ENCODE measurements around the gene STX7.

The STX7 gene

GRCh38 chr6:132482581-132482980 lies 30.3 kb downstream of the STX7 start:
- Histone ChIP-seq H3K9ac (ENCODE audit: low read length) (no peak overlapping the region), H3F3A (ENCODE audit: insufficient read depth, low read length) (no peaks in the 10 kb centered on the region), H3K79me2 (ENCODE audit: insufficient read depth, low read length) (peaks cover 46% of the 10 kb centered on the region), H3K4me2 (ENCODE audit: low read length) (no peak overlapping the region), H3K9me3 (ENCODE audit: low read length) (no peaks in the 10 kb centered on the region), H3K27me3 (ENCODE audit: insufficient read depth, low read length) (no peaks in the 10 kb centered on the region), H3K36me3 (ENCODE audit: insufficient read depth, low read length) (peaks cover 56% of the 10 kb centered on the region), H3K27ac (ENCODE audit: low read depth, low read length, poor library complexity, severe bottlenecking) (peak overlapping the region; percentile 9), H3K4me3 (ENCODE audit: low read depth, low read length, poor library complexity, severe bottlenecking) (no peak overlapping the region), H4K20me1 (ENCODE audit: insufficient read depth, low read length) (no peaks in the 10 kb centered on the region), H3K4me1 (ENCODE audit: insufficient read depth, low read length, severe bottlenecking) (peaks cover 31% of the 10 kb centered on the region), H3K9me2 (ENCODE audit: low read depth, low read length) (no peaks in the 10 kb centered on the region), H2AFZ (ENCODE audit: low read length) (no peak overlapping the region)
- TF ChIP-seq, protein P1, sequence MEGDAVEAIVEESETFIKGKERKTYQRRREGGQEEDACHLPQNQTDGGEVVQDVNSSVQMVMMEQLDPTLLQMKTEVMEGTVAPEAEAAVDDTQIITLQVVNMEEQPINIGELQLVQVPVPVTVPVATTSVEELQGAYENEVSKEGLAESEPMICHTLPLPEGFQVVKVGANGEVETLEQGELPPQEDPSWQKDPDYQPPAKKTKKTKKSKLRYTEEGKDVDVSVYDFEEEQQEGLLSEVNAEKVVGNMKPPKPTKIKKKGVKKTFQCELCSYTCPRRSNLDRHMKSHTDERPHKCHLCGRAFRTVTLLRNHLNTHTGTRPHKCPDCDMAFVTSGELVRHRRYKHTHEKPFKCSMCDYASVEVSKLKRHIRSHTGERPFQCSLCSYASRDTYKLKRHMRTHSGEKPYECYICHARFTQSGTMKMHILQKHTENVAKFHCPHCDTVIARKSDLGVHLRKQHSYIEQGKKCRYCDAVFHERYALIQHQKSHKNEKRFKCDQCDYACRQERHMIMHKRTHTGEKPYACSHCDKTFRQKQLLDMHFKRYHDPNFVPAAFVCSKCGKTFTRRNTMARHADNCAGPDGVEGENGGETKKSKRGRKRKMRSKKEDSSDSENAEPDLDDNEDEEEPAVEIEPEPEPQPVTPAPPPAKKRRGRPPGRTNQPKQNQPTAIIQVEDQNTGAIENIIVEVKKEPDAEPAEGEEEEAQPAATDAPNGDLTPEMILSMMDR (IDR thresholded peaks at IDR 0.05; ENCODE audit: low read length), result no peak
- no peak for TF ChIP-seq EZH2 (IDR thresholded peaks at IDR 0.05; ENCODE audit: borderline replicate concordance, low read length)

DNA sequence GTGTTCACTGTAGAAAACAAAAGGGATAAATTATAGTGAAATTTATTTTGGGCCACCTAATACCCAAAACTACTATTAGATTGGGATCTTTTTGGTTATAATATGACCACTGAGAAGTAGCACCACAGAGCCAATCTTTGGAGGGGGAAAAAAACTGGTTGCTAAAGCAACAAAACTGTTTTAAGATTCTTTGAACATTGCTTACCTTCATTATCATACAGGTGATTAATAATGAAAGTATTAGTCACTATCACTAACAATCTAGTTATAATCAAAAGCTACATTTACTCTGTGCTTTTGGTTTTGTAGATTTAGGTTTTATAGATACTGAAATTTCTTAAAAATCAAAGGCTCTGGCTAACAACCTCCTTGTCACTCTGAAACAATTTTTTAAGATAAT lies 31.7 kb downstream of the STX7 start:
- H3K4me3 ChIP-seq (ENCODE audit: low read depth, low read length, poor library complexity, severe bottlenecking), result no peak overlapping the region
- no peak overlapping the region for H3K4me2 ChIP-seq (ENCODE audit: low read length)
- no peak for TF ChIP-seq EZH2 (IDR thresholded peaks at IDR 0.05; ENCODE audit: borderline replicate concordance, low read length)
- TF ChIP-seq, protein P1 (IDR thresholded peaks at IDR 0.05; ENCODE audit: low read length), result no peak

GRCh38 chr6:132479131-132479530 lies 33.8 kb downstream of the STX7 start:
- Histone ChIP-seq H3F3A (ENCODE audit: insufficient read depth, low read length) (no peaks in the 10 kb centered on the region), H3K36me3 (ENCODE audit: insufficient read depth, low read length) (peaks cover 47% of the 10 kb centered on the region), H2AFZ (ENCODE audit: low read length) (no peak overlapping the region), H3K4me3 (ENCODE audit: low read depth, low read length, poor library complexity, severe bottlenecking) (no peak overlapping the region), H4K20me1 (ENCODE audit: insufficient read depth, low read length) (no peaks in the 10 kb centered on the region), H3K27ac (ENCODE audit: low read depth, low read length, poor library complexity, severe bottlenecking) (no peak overlapping the region), H3K27me3 (ENCODE audit: insufficient read depth, low read length) (no peaks in the 10 kb centered on the region), H3K4me2 (ENCODE audit: low read length) (no peak overlapping the region), H3K9me3 (ENCODE audit: low read length) (no peaks in the 10 kb centered on the region), H3K79me2 (ENCODE audit: insufficient read depth, low read length) (peaks cover 66% of the 10 kb centered on the region), H3K9me2 (ENCODE audit: low read depth, low read length) (no peaks in the 10 kb centered on the region), H3K4me1 (ENCODE audit: insufficient read depth, low read length, severe bottlenecking) (peaks cover 28% of the 10 kb centered on the region), H3K9ac (ENCODE audit: low read length) (no peak overlapping the region)
- TF ChIP-seq EZH2 (IDR thresholded peaks at IDR 0.05; ENCODE audit: borderline replicate concordance, low read length), result no peak
- TF ChIP-seq, protein P1 (IDR thresholded peaks at IDR 0.05; ENCODE audit: low read length), result no peak

More for the DNA sequence above, 31.7 kb downstream of the STX7 start:
- Histone ChIP-seq H3K36me3 (ENCODE audit: insufficient read depth, low read length) (peaks cover 45% of the 10 kb centered on the region), H4K20me1 (ENCODE audit: insufficient read depth, low read length) (no peaks in the 10 kb centered on the region), H3K9me2 (ENCODE audit: low read depth, low read length) (no peaks in the 10 kb centered on the region), H3K9ac (ENCODE audit: low read length) (no peak overlapping the region), H3K27me3 (ENCODE audit: insufficient read depth, low read length) (no peaks in the 10 kb centered on the region), H2AFZ (ENCODE audit: low read length) (no peak overlapping the region), H3K27ac (ENCODE audit: low read depth, low read length, poor library complexity, severe bottlenecking) (no peak overlapping the region), H3F3A (ENCODE audit: insufficient read depth, low read length) (no peaks in the 10 kb centered on the region), H3K4me1 (ENCODE audit: insufficient read depth, low read length, severe bottlenecking) (peaks cover 40% of the 10 kb centered on the region), H3K79me2 (ENCODE audit: insufficient read depth, low read length) (peaks cover 58% of the 10 kb centered on the region), H3K9me3 (ENCODE audit: low read length) (no peaks in the 10 kb centered on the region)

Measured in OCI-LY1 (cell line).